Activated T-helper 1 cell treated with anti-CD3 and anti-CD28 coated beads, Interleukin-2, amount 50 U/mL, for 16 hours (primary cell): Measurements from ENCODE around the gene GNG13.

Source experiments
- DNase-seq, 2 donors: peaks; one replicate each; pipeline ENCODE4 v3.0.0-alpha.2; 2020; ENCODE audit warnings: low read depth in 1 of 2, low spot score in 1 of 2

GNG13 gene

GRCh38 chr16:815861-816260 is 15.3 kb upstream of the GNG13 start:
- no peak for DNase-seq

GRCh38 chr16:814974-815373 is 14.4 kb upstream of the GNG13 start:
- DNase-seq: no peak

- DNase-seq: no peak
Observed at GRCh38 chr16:813916-814412, 13.4 kb upstream of the GNG13 start.

GRCh38 chr16:813204-813915 is 12.8 kb upstream of the GNG13 start:
- DNase-seq: peak; percentile 25 to 38

GRCh38 chr16:808085-808386 is 7.5 kb upstream of the GNG13 start:
- no peak for DNase-seq

- DNase-seq: peak; percentile 58 to 76
Observed at GRCh38 chr16:807347-808084, 7.0 kb upstream of the GNG13 start.

GRCh38 chr16:805474-805873 is 4.9 kb upstream of the GNG13 start:
- no peak for DNase-seq

GRCh38 chr16:804193-805048 is 3.9 kb upstream of the GNG13 start:
- no peak for DNase-seq

- no peak for DNase-seq
Observed at GRCh38 chr16:803754-804080, 3.2 kb upstream of the GNG13 start.

- DNase-seq: no peak
Observed at GRCh38 chr16:802914-803753, 2.6 kb upstream of the GNG13 start.

- DNase-seq: no peak
Observed at GRCh38 chr16:802461-802860, 1.9 kb upstream of the GNG13 start.

GRCh38 chr16:801584-802363 is 1.2 kb upstream of the GNG13 start:
- DNase-seq: no peak

GRCh38 chr16:800834-801511 is 439 bp upstream of the GNG13 start:
- DNase-seq: no peak

GRCh38 chr16:799111-799947 is 1.2 kb downstream of the GNG13 start:
- DNase-seq: no peak

- DNase-seq: no peak
Observed at GRCh38 chr16:798666-799065, 1.9 kb downstream of the GNG13 start.

- no peak for DNase-seq
Observed at GRCh38 chr16:797686-798085, 2.8 kb downstream of the GNG13 start.

GRCh38 chr16:797120-797420 is 3.5 kb downstream of the GNG13 start:
- no peak for DNase-seq

- DNase-seq: no peak
Observed at GRCh38 chr16:796296-797119, 4.0 kb downstream of the GNG13 start.
